Measurements from ENCODE around the gene GDE1.

GDE1 gene

DNA sequence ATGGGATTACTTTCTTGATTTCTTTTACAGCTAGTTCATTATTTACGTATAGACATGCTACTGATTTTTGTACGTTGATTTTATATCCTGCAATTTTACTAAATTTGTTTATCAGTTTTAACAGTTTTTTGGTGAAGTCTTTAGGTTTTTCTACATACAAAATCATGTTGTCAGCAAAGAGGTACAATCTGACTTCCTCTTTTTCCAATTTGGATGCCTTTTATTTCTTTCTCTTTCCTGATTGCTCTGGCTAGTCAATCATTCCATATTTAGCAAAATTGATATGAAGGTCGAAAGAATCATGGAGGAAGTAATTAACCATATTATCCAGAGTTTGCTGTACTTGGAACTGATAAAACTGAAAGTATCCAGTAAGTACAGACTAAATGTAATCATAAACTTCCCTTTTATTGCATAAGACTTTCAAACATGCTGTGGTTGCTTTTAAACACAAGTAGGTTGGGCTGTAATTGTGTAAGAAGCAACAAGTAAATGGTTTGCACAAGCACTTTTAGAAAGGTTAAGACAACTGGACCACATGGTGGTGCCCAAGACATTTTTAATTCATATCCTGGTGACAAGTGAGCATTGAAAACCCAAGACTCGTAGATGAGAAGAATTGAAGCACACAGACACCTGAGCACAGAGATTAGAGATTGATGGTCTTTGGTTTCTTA is 8.4 kb downstream of the GDE1 start:
- no peak overlapping the region for H3K4me3 ChIP-seq (ENCODE audit: low read depth in 1 of 5, low read length in 5 of 5)
- no peak overlapping the region for H3K9ac ChIP-seq (ENCODE audit: low read length in 5 of 5)
- peaks cover 0 to 18% (median 12%) of the 10 kb centered on the region in 5 donors for H3K4me1 ChIP-seq (ENCODE audit: control insufficient read depth in 5 of 5, insufficient read depth in 5 of 5, low read length in 5 of 5)
- no peaks in the 10 kb centered on the region for H3K27me3 ChIP-seq (ENCODE audit: control insufficient read depth in 5 of 5, insufficient read depth in 4 of 5, low read length in 5 of 5)
- H3K36me3 ChIP-seq (ENCODE audit: control insufficient read depth in 5 of 5, insufficient read depth in 5 of 5, low read length in 5 of 5), result peaks cover 6 to 35% (median 23%) of the 10 kb centered on the region in 5 donors
- H3K27ac ChIP-seq (ENCODE audit: low read depth, low read length), result peak overlapping the region; percentile 33
- H3K9me3 ChIP-seq (ENCODE audit: control insufficient read depth in 5 of 5, low read length in 5 of 5), result no peaks in the 10 kb centered on the region

GRCh38 chr16:19512297-19512696 is 9.6 kb downstream of the GDE1 start:
- H3K4me3 ChIP-seq (ENCODE audit: low read depth in 1 of 5, low read length in 5 of 5), result no peak overlapping the region
- no peak overlapping the region for H3K27ac ChIP-seq (ENCODE audit: low read depth, low read length)
- H3K9ac ChIP-seq (ENCODE audit: low read length in 5 of 5), result no peak overlapping the region
- H3K4me1 ChIP-seq (ENCODE audit: control insufficient read depth in 5 of 5, insufficient read depth in 5 of 5, low read length in 5 of 5), result peaks cover 0 to 25% (median 19%) of the 10 kb centered on the region in 5 donors
- no peaks in the 10 kb centered on the region for H3K27me3 ChIP-seq (ENCODE audit: control insufficient read depth in 5 of 5, insufficient read depth in 4 of 5, low read length in 5 of 5)
- H3K9me3 ChIP-seq (ENCODE audit: control insufficient read depth in 5 of 5, low read length in 5 of 5), result no peaks in the 10 kb centered on the region
- peaks cover 9 to 40% (median 26%) of the 10 kb centered on the region in 5 donors for H3K36me3 ChIP-seq (ENCODE audit: control insufficient read depth in 5 of 5, insufficient read depth in 5 of 5, low read length in 5 of 5)

DNA sequence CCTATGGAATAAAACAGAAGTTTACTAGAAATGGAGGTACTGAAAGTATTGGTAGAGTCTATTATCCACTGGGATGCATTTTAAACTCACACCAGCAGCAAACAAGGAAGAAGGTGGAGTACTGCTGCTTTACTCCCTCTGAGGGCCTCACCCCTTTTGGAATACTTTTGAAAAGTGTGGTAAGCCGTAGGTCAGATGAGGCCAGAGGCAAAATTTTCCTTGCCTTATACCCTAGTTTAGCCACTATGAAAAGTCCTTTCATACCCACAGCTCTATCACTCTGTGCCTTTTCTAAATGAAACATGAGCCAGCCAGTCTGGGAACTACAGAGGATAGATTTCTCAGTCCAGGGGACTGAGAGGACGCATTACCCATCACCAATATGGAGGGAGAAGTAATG is 14.0 kb downstream of the GDE1 start:
- Histone ChIP-seq H3K36me3 (ENCODE audit: control insufficient read depth in 5 of 5, insufficient read depth in 5 of 5, low read length in 5 of 5) (peaks cover 27 to 53% (median 31%) of the 10 kb centered on the region in 5 donors), H3K27ac (ENCODE audit: low read depth, low read length) (peak overlapping the region; percentile 81), H3K4me3 (ENCODE audit: low read depth in 1 of 5, low read length in 5 of 5) (no peak overlapping the region), H3K9ac (ENCODE audit: low read length in 5 of 5) (no peak overlapping the region), H3K9me3 (ENCODE audit: control insufficient read depth in 5 of 5, low read length in 5 of 5) (no peaks in the 10 kb centered on the region), H3K27me3 (ENCODE audit: control insufficient read depth in 5 of 5, insufficient read depth in 4 of 5, low read length in 5 of 5) (no peaks in the 10 kb centered on the region), H3K4me1 (ENCODE audit: control insufficient read depth in 5 of 5, insufficient read depth in 5 of 5, low read length in 5 of 5) (peaks cover 0 to 16% (median 10%) of the 10 kb centered on the region in 5 donors)

- Histone ChIP-seq H3K36me3 (ENCODE audit: control insufficient read depth in 5 of 5, insufficient read depth in 5 of 5, low read length in 5 of 5) (peaks cover 29 to 62% (median 36%) of the 10 kb centered on the region in 5 donors), H3K4me1 (ENCODE audit: control insufficient read depth in 5 of 5, insufficient read depth in 5 of 5, low read length in 5 of 5) (peaks cover 0 to 16% (median 10%) of the 10 kb centered on the region in 5 donors), H3K4me3 (ENCODE audit: low read depth in 1 of 5, low read length in 5 of 5) (no peak overlapping the region), H3K9me3 (ENCODE audit: control insufficient read depth in 5 of 5, low read length in 5 of 5) (no peaks in the 10 kb centered on the region), H3K27me3 (ENCODE audit: control insufficient read depth in 5 of 5, insufficient read depth in 4 of 5, low read length in 5 of 5) (no peaks in the 10 kb centered on the region), H3K27ac (ENCODE audit: low read depth, low read length) (no peak overlapping the region), H3K9ac (ENCODE audit: low read length in 5 of 5) (no peak overlapping the region)
These were observed 14.9 kb downstream of the GDE1 start for GRCh38 chr16:19506965-19507364.

DNA sequence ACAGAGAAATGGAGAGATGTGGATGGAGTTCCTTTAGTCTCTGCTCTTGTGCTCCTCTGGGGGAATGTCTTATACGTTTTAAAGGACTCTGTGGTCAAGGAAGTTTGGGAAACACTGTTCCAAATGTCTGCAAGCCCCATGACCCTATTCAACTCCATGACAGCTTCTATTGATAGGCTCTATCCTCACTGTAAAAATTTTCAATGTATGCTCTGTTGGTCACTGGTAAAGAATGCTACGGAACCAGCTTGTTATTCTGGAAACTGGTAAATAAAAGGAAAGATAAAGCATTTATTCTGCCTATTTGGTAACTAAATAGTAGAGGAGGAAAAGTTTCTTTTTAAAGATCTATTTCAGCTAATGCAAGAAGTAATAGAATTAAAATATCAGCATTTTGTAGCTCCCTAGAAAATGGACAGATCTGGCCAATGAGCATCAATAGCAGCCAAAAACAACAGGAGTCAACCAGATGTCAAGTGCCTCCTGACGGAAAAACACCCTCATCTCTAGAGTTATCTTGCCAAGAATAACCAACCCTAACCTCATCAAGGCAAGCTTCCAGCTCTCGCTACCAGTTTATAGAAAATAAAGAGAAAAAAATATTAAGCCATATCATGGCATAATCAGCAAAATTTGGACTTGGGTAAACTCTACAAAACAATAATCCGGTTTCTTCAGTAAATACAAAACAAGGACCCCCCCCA is 16.1 kb downstream of the GDE1 start:
- Histone ChIP-seq H3K9ac (ENCODE audit: low read length in 5 of 5) (no peak overlapping the region), H3K4me3 (ENCODE audit: low read depth in 1 of 5, low read length in 5 of 5) (no peak overlapping the region), H3K27ac (ENCODE audit: low read depth, low read length) (no peak overlapping the region), H3K36me3 (ENCODE audit: control insufficient read depth in 5 of 5, insufficient read depth in 5 of 5, low read length in 5 of 5) (peaks cover 35 to 74% (median 39%) of the 10 kb centered on the region in 5 donors), H3K27me3 (ENCODE audit: control insufficient read depth in 5 of 5, insufficient read depth in 4 of 5, low read length in 5 of 5) (no peaks in the 10 kb centered on the region), H3K9me3 (ENCODE audit: control insufficient read depth in 5 of 5, low read length in 5 of 5) (no peaks in the 10 kb centered on the region), H3K4me1 (ENCODE audit: control insufficient read depth in 5 of 5, insufficient read depth in 5 of 5, low read length in 5 of 5) (peaks cover 0 to 16% (median 10%) of the 10 kb centered on the region in 5 donors)

DNA sequence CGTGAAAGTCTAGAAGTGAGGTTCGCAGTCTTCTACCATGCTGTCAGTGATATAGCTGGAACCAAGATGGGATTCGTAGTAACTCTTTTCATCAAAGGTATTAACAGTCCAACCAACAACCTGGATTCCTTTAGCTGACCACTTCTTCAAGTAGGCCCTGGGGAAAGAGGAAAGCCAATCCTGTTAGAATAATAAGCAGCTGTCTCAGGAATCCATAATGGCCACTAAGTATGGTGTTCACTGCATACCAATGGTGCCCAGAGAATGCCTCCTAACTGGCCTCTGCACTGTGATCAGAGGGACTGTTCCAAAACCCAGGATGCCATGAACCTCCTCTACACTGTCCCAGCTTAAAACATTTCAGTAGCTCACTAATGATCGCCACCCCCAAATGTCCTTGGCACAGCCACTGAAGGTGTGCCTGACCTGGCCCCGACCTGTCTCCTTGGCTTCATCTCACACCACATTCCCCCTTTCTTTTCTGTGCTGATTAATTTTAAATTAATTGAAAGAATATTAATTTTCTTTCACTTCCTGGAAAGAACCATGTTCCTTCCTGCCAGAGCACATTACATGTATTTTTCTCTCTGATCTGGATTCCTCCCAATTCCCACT is 18.3 kb downstream of the GDE1 start:
- H3K4me3 ChIP-seq (ENCODE audit: low read depth in 1 of 5, low read length in 5 of 5), result no peak overlapping the region
- H3K9me3 ChIP-seq (ENCODE audit: control insufficient read depth in 5 of 5, low read length in 5 of 5), result no peaks in the 10 kb centered on the region
- H3K4me1 ChIP-seq (ENCODE audit: control insufficient read depth in 5 of 5, insufficient read depth in 5 of 5, low read length in 5 of 5), result peaks cover 0 to 13% (median 8%) of the 10 kb centered on the region in 5 donors
- H3K9ac ChIP-seq (ENCODE audit: low read length in 5 of 5), result no peak overlapping the region
- peaks cover 28 to 81% (median 39%) of the 10 kb centered on the region in 5 donors for H3K36me3 ChIP-seq (ENCODE audit: control insufficient read depth in 5 of 5, insufficient read depth in 5 of 5, low read length in 5 of 5)
- H3K27ac ChIP-seq (ENCODE audit: low read depth, low read length), result no peak overlapping the region
- H3K27me3 ChIP-seq (ENCODE audit: control insufficient read depth in 5 of 5, insufficient read depth in 4 of 5, low read length in 5 of 5), result no peaks in the 10 kb centered on the region

DNA sequence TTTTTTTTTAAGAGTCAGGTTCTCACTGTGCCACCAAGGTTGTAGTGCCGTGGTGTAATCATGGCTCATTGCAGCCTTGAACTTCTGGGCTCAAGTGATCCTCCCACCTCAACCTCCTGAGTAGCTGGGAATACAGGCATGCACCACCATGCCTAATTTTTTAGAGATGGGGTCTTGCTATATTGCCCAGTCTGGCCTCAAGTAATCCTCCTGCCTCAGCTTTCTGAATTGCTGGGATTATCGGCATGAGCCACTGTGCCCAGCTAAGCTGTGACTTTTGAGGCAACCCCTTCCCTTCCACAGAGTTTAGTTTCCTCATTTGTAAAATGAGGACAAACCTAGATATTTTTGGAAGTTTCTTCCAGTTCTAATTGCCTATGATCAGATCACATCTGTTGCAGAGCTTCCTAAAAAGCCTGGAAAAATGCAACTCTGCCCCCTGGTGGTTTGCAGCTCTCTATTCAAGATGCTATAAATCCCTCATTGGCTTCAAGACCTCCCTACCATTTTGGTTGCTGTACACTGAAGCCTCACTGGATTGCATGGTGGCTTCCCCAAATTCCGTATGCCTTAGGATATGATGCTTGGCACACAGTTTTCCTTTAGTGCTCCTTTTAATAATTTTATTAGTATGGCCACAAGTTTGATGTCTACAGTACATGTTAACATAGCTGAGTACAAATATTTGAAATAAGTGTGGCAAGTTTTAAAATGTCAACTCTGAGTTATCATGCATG is 19.3 kb downstream of the GDE1 start:
- H3K27me3 ChIP-seq (ENCODE audit: control insufficient read depth in 5 of 5, insufficient read depth in 4 of 5, low read length in 5 of 5), result no peaks in the 10 kb centered on the region
- no peak overlapping the region for H3K27ac ChIP-seq (ENCODE audit: low read depth, low read length)
- H3K4me1 ChIP-seq (ENCODE audit: control insufficient read depth in 5 of 5, insufficient read depth in 5 of 5, low read length in 5 of 5), result peaks cover 0 to 3% (median 2%) of the 10 kb centered on the region in 5 donors
- no peak overlapping the region for H3K4me3 ChIP-seq (ENCODE audit: low read depth in 1 of 5, low read length in 5 of 5)
- H3K36me3 ChIP-seq (ENCODE audit: control insufficient read depth in 5 of 5, insufficient read depth in 5 of 5, low read length in 5 of 5), result peaks cover 25 to 73% (median 39%) of the 10 kb centered on the region in 5 donors
- no peaks in the 10 kb centered on the region for H3K9me3 ChIP-seq (ENCODE audit: control insufficient read depth in 5 of 5, low read length in 5 of 5)
- no peak overlapping the region for H3K9ac ChIP-seq (ENCODE audit: low read length in 5 of 5)

DNA sequence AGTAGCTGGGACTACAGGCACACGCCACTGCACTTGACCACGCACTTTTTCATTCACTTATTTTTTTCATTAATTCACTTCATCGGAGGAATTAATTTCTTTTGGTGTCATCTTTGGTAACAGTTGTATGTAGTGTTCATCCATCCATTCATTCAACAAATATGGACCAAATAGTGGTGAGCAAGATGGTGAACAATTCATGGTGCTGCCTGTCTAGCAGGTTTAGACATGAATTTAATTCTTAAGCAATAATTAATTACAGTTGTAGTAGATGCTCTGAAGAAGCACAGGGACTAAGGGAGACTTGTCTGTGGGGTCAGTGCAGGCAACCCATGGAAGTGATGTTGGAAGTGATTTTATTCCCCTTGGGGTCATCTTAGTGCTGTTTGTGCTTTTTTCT is 22.4 kb downstream of the GDE1 start:
- H3K9me3 ChIP-seq (ENCODE audit: control insufficient read depth in 5 of 5, low read length in 5 of 5), result no peaks in the 10 kb centered on the region
- H3K4me1 ChIP-seq (ENCODE audit: control insufficient read depth in 5 of 5, insufficient read depth in 5 of 5, low read length in 5 of 5), result peaks cover 0 to 3% (median 0%) of the 10 kb centered on the region in 5 donors
- H3K36me3 ChIP-seq (ENCODE audit: control insufficient read depth in 5 of 5, insufficient read depth in 5 of 5, low read length in 5 of 5), result peaks cover 6 to 54% (median 30%) of the 10 kb centered on the region in 5 donors
- H3K4me3 ChIP-seq (ENCODE audit: low read depth in 1 of 5, low read length in 5 of 5), result no peak overlapping the region
- no peak overlapping the region for H3K27ac ChIP-seq (ENCODE audit: low read depth, low read length)
- no peaks in the 10 kb centered on the region for H3K27me3 ChIP-seq (ENCODE audit: control insufficient read depth in 5 of 5, insufficient read depth in 4 of 5, low read length in 5 of 5)
- H3K9ac ChIP-seq (ENCODE audit: low read length in 5 of 5), result no peak overlapping the region

DNA sequence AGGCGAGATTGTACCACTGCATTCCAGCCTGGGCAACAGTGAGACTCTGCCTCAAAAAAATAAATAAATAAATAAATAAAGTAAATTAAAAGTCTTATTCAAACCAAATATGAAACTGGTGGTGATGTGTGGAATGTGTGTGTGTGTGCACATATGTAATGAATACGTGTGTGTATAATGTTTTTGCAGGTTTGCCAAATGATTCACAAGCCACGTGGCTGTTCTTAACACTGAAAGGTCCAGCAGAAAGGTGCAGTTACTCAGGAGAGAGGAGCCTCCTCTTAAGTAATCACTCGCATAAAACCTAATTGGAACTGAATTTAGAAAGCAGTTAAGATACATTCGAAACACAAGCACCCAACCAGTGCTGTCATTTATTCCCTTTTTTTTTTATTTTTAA is 22.9 kb downstream of the GDE1 start:
- no peak overlapping the region for H3K9ac ChIP-seq (ENCODE audit: low read length in 5 of 5)
- no peak overlapping the region for H3K27ac ChIP-seq (ENCODE audit: low read depth, low read length)
- no peaks in the 10 kb centered on the region for H3K9me3 ChIP-seq (ENCODE audit: control insufficient read depth in 5 of 5, low read length in 5 of 5)
- H3K27me3 ChIP-seq (ENCODE audit: control insufficient read depth in 5 of 5, insufficient read depth in 4 of 5, low read length in 5 of 5), result no peaks in the 10 kb centered on the region
- H3K4me1 ChIP-seq (ENCODE audit: control insufficient read depth in 5 of 5, insufficient read depth in 5 of 5, low read length in 5 of 5), result peaks cover 0 to 3% (median 0%) of the 10 kb centered on the region in 5 donors
- no peak overlapping the region for H3K4me3 ChIP-seq (ENCODE audit: low read depth in 1 of 5, low read length in 5 of 5)
- peaks cover 2 to 49% (median 27%) of the 10 kb centered on the region in 5 donors for H3K36me3 ChIP-seq (ENCODE audit: control insufficient read depth in 5 of 5, insufficient read depth in 5 of 5, low read length in 5 of 5)
